Measurements from ENCODE around the gene LRRN4CL. TPM values are rescaled to one million over a fixed set of nuclear protein-coding genes. Genes with fewer than 3 reads are reported as not detected.

The LRRN4CL gene
- 10.6 and 11.7 TPM in 2 replicates for total RNA-seq

GRCh38 chr11:62689421-62690183 is at the start of gene LRRN4CL:
Gene LRRN4CL, minus strand, starts transcription at chr11:62689530. Its CDS starts 1,022 bp downstream, at chr11:62688508.

GRCh38 chr11:62728171-62728988 is 39.0 kb upstream of the LRRN4CL start, which contains the start of gene TTC9C:
Gene TTC9C, plus strand, starts transcription at chr11:62728486. Its CDS starts 363 bp downstream, at chr11:62728849.

GRCh38 chr11:62727165-62727871 is 38.0 kb upstream of the LRRN4CL start, which contains the start of gene HNRNPUL2:
Gene HNRNPUL2, minus strand, starts transcription at chr11:62727457. Its CDS starts 301 bp downstream, at chr11:62727156.

GRCh38 chr11:62707277-62707861 is 18.0 kb upstream of the LRRN4CL start, which contains the start of the genes BSCL2 and GNG3:
Gene BSCL2, minus strand, starts transcription at chr11:62707424. Its CDS starts 229 bp downstream, at chr11:62707195.
Gene GNG3, plus strand, starts transcription at chr11:62707676. Its CDS starts 620 bp downstream, at chr11:62708296.

GRCh38 chr11:62678770-62679696 is 10.3 kb downstream of the LRRN4CL start, which contains the start of gene UBXN1:
Gene UBXN1, minus strand, starts transcription at chr11:62679073. Its CDS starts 150 bp downstream, at chr11:62678923.

GRCh38 chr11:62671608-62672389 is 17.5 kb downstream of the LRRN4CL start, which contains the start of the genes LBHD1 and UQCC3:
Gene LBHD1, minus strand, starts transcription at chr11:62672267. Its CDS starts 2,236 bp downstream, at chr11:62670031.
Gene UQCC3, plus strand, starts transcription at chr11:62671673. Its CDS starts 73 bp downstream, at chr11:62671746.

GRCh38 chr11:62665075-62665598 is 24.2 kb downstream of the LRRN4CL start, which contains the start of the genes C11orf98 and CSKMT:
Gene C11orf98, minus strand, starts transcription at chr11:62665210. Its CDS starts 41 bp downstream, at chr11:62665169.
Gene CSKMT, plus strand, starts transcription at chr11:62665312. Its CDS starts 568 bp downstream, at chr11:62665880.

GRCh38 chr11:62645946-62646824 is 43.1 kb downstream of the LRRN4CL start, which contains the start of gene GANAB:
Gene GANAB, minus strand, starts transcription at chr11:62646613. Its CDS starts 14 bp downstream, at chr11:62646599.

Other genes with a start within 250 kb of the LRRN4CL start
- 388 and 488 TPM in 2 replicates for gene AHNAK, start 142.7 kb downstream of the LRRN4CL start, total RNA-seq
- gene EEF1G, start 115.6 kb downstream of the LRRN4CL start, total RNA-seq: 1,708 and 1,734 TPM in 2 replicates
- gene TUT1, start 98.0 kb downstream of the LRRN4CL start, total RNA-seq: 4.8 and 6.7 TPM in 2 replicates
- gene MTA2, start 87.7 kb downstream of the LRRN4CL start, total RNA-seq: 110 and 118 TPM in 2 replicates
- gene EML3, start 76.8 kb downstream of the LRRN4CL start, total RNA-seq: 12.8 and 14.3 TPM in 2 replicates
- gene ROM1, start 76.3 kb downstream of the LRRN4CL start, total RNA-seq: 5.5 and 7.8 TPM in 2 replicates
- gene B3GAT3, start 67.5 kb downstream of the LRRN4CL start, total RNA-seq: 22.3 and 35.2 TPM in 2 replicates
- 249 and 288 TPM in 2 replicates for gene GANAB, start 42.9 kb downstream of the LRRN4CL start, total RNA-seq
- 15.1 and 22.9 TPM in 2 replicates for gene INTS5, start 36.2 kb downstream of the LRRN4CL start, total RNA-seq
- gene C11orf98, start 24.3 kb downstream of the LRRN4CL start, total RNA-seq: 39.7 and 43.3 TPM in 2 replicates
- gene CSKMT, start 24.2 kb downstream of the LRRN4CL start, total RNA-seq: 7.4 and 7.5 TPM in 2 replicates
- gene UQCC3, start 17.9 kb downstream of the LRRN4CL start, total RNA-seq: 11.7 and 12.1 TPM in 2 replicates
- 2.4 and 3.0 TPM in 2 replicates for gene LBHD1, start 17.3 kb downstream of the LRRN4CL start, total RNA-seq
- 193 and 199 TPM in 2 replicates for gene UBXN1, start 10.5 kb downstream of the LRRN4CL start, total RNA-seq
- gene BSCL2, start 17.9 kb upstream of the LRRN4CL start, total RNA-seq: 58.3 and 73.6 TPM in 2 replicates
- not detected in 2 replicates for gene GNG3, start 18.1 kb upstream of the LRRN4CL start, total RNA-seq
- 7.3 and 9.7 TPM in 2 replicates for gene HNRNPUL2, start 37.9 kb upstream of the LRRN4CL start, total RNA-seq
- 34.0 and 37.4 TPM in 2 replicates for gene TTC9C, start 39.0 kb upstream of the LRRN4CL start, total RNA-seq
- gene ZBTB3, start 64.6 kb upstream of the LRRN4CL start, total RNA-seq: 9.7 and 12.7 TPM in 2 replicates
- 62.2 and 77.1 TPM in 2 replicates for gene POLR2G, start 72.0 kb upstream of the LRRN4CL start, total RNA-seq
- gene TAF6L, start 81.9 kb upstream of the LRRN4CL start, total RNA-seq: 12.1 and 19.1 TPM in 2 replicates
- gene TMEM179B, start 97.9 kb upstream of the LRRN4CL start, total RNA-seq: 35.7 and 38.4 TPM in 2 replicates
- gene TMEM223, start 102.5 kb upstream of the LRRN4CL start, total RNA-seq: 12.8 and 16.0 TPM in 2 replicates
- gene NXF1, start 115.9 kb upstream of the LRRN4CL start, total RNA-seq: 9.7 and 21.1 TPM in 2 replicates
- gene STX5, start 142.5 kb upstream of the LRRN4CL start, total RNA-seq: 46.2 and 49.9 TPM in 2 replicates
- gene TEX54, start 143.3 kb upstream of the LRRN4CL start, total RNA-seq: not detected in 2 replicates
- gene WDR74, start 150.1 kb upstream of the LRRN4CL start, total RNA-seq: 51.0 and 77.9 TPM in 2 replicates
- gene SLC3A2, start 191.4 kb upstream of the LRRN4CL start, total RNA-seq: 210 and 296 TPM in 2 replicates
- gene CHRM1, start 231.8 kb upstream of the LRRN4CL start, total RNA-seq: not detected in 2 replicates

All from smooth muscle cell of bladder (primary cell).